OCI-LY7 (cell line): ENCODE results near the gene KLHDC10. TPM values are rescaled to one million over a fixed set of nuclear protein-coding genes. Genes with fewer than 3 reads are reported as not detected.
"Not testable (repeated sequence)": the region's sequence is repeated elsewhere in the genome, so short reads cannot be mapped to it uniquely, and the experiment has no call there.

ENCODE experiments used
- BruUV-seq: library from RNA; stranded (reverse); fragments of 400-500 nt; replicated peaks from 2 replicates; lab custom pipeline; 2021; lab: Mats Ljungman, UMichigan
- CTCF ChIA-PET: fragments of 300-600 bp; sonication (Branson Sonifier 250); formaldehyde crosslinking; loops from one replicate; lab custom pipeline; 2022; ENCODE audit warnings: antibody characterized with exemption; ENCODE audit not compliant: unreplicated experiment; lab: Charles Lee
- POLR2A ChIA-PET: fragments of 300-600 bp; sonication (Branson Sonifier 250); formaldehyde crosslinking; loops from one replicate; lab custom pipeline; 2022; ENCODE audit warnings: antibody characterized with exemption; lab: Charles Lee
- DNase-seq: peaks from one replicate; pipeline ENCODE4 v3.0.0-alpha.2; 2015; ENCODE audit warnings: low spot score
- H2AFZ ChIP-seq: fragments of 200-600 bp; sonication (generic), shearing (Covaris generic); 2 replicates; pipeline ENCODE4 v1.6.1; 2014; ENCODE audit warnings: mild to moderate bottlenecking, antibody characterized with exemption, low read length, moderate library complexity
- H3K27ac ChIP-seq: fragments of 200-600 bp; sonication (generic); 2 replicates; pipeline ENCODE4 v1.5.1; 2014; ENCODE audit warnings: mixed run types, low read depth, mild to moderate bottlenecking, moderate library complexity, low read length, inconsistent platforms; ENCODE audit not compliant: poor library complexity, severe bottlenecking
- H3K36me3 ChIP-seq: fragments of 200-600 bp; sonication (generic); 2 replicates; pipeline ENCODE4 v1.6.1; 2014; ENCODE audit warnings: mild to moderate bottlenecking, antibody characterized with exemption, low read length, moderate library complexity, mixed read lengths; ENCODE audit not compliant: insufficient read depth
- H3K4me1 ChIP-seq: fragments of 200-600 bp; sonication (generic); 2 replicates; pipeline ENCODE4 v1.5.1; 2014; ENCODE audit warnings: mild to moderate bottlenecking, low read length; ENCODE audit not compliant: insufficient read depth, poor library complexity, severe bottlenecking
- H3K4me2 ChIP-seq: fragments of 200-600 bp; sonication (generic); 2 replicates; pipeline ENCODE4 v1.6.1; 2014; ENCODE audit warnings: mild to moderate bottlenecking, low read length
- H3K4me3 ChIP-seq: fragments of 200-600 bp; sonication (generic); 2 replicates; pipeline ENCODE4 v1.5.1; 2014; ENCODE audit warnings: mild to moderate bottlenecking, low read depth, low read length; ENCODE audit not compliant: poor library complexity, severe bottlenecking
- H3K79me2 ChIP-seq: fragments of 200-600 bp; sonication (generic); 2 replicates; pipeline ENCODE4 v1.6.1; 2016; ENCODE audit warnings: low read depth, mild to moderate bottlenecking, low read length, moderate library complexity, mixed read lengths; ENCODE audit not compliant: insufficient read depth
- H3K9me2 ChIP-seq: fragments of 200-600 bp; sonication (generic); 2 replicates; pipeline ENCODE4 v1.6.1; 2016; ENCODE audit warnings: mild to moderate bottlenecking, low read length, mixed read lengths; ENCODE audit not compliant: insufficient read depth
- H3K9me3 ChIP-seq: fragments of 200-600 bp; sonication (generic); 2 replicates; pipeline ENCODE4 v1.6.1; 2014; ENCODE audit warnings: mild to moderate bottlenecking, mixed run types, low read length, mixed read lengths
- H4K20me1 ChIP-seq: fragments of 200-600 bp; sonication (generic); 2 replicates; pipeline ENCODE4 v1.6.1; 2014; ENCODE audit warnings: mild to moderate bottlenecking, antibody characterized with exemption, low read length, moderate library complexity, mixed read lengths; ENCODE audit not compliant: insufficient read depth
- CTCF ChIP-seq: fragments of 200-600 bp; sonication (generic); conservative IDR thresholded peaks from 2 replicates; pipeline ENCODE4 v1.5.1; 2014; ENCODE audit warnings: mild to moderate bottlenecking, antibody characterized with exemption, low read length, moderate library complexity, mixed read lengths
- EZH2phosphoT487 ChIP-seq: fragments of 200-600 bp; sonication (generic); IDR thresholded peaks from 2 replicates; pipeline ENCODE4 v1.6.1; 2018; ENCODE audit warnings: low read depth, borderline replicate concordance, mild to moderate bottlenecking, mixed run types, antibody characterized with exemption, low read length, moderate library complexity, mixed read lengths
- intact Hi-C: fragments of 100-400 bp; cut with micrococcal nuclease; formaldehyde crosslinking; loops from one replicate; pipeline ENCODE4 v1.10.0; 2022; ENCODE audit not compliant: unreplicated experiment
- total RNA-seq, 2 experiments: library from RNA; depleted of rRNA in 1 of 2; stranded (reverse); fragments of >200 nt in 1 of 2; shearing (Covaris generic) in 1 of 2; gene quantifications; 2 replicates each; pipeline ENCODE4 v1.2.3, GENCODE V29; 2014 to 2022

KLHDC10 gene
- total RNA-seq, 2 experiments from 2014 or later = 15.9 to 21.2 TPM

GRCh38 chr7:130047831-130048230, 22.5 kb upstream of the KLHDC10 start:
- peaks cover 41% of the 10 kb centered on the region for H3K36me3 ChIP-seq
- CTCF ChIA-PET = no interaction called here
- H3K79me2 ChIP-seq = peaks cover 19% of the 10 kb centered on the region
- no peak for TF ChIP-seq EZH2phosphoT487
- H3K9me2 ChIP-seq = no peaks in the 10 kb centered on the region
- no peak overlapping the region for H3K4me3 ChIP-seq
- DNase-seq = no peak
- no peaks in the 10 kb centered on the region for H4K20me1 ChIP-seq
- POLR2A ChIA-PET = interaction anchor here (0.6 to 0.7 kb wide), 2 partner anchors 12 to 942 kb away, joined by 3 read pairs; no protein-coding TSS in a partner anchor
- H3K9me3 ChIP-seq = no peaks in the 10 kb centered on the region
- H3K4me1 ChIP-seq = peaks cover 12% of the 10 kb centered on the region
- no peak overlapping the region for H3K4me2 ChIP-seq
- no TSS peak for BruUV-seq
- intact Hi-C loops = no loop called here
- H3K27ac ChIP-seq = no peak overlapping the region
- H2AFZ ChIP-seq = no peak overlapping the region

- H3K9me3 ChIP-seq = no peaks in the 10 kb centered on the region
- H3K4me3 ChIP-seq = no peak overlapping the region
- H4K20me1 ChIP-seq = no peaks in the 10 kb centered on the region
- BruUV-seq = no TSS peak
- DNase-seq = no peak
- peaks cover 19% of the 10 kb centered on the region for H3K79me2 ChIP-seq
- H3K4me2 ChIP-seq = no peak overlapping the region
- no peak overlapping the region for H3K27ac ChIP-seq
- ChIA-PET CTCF (no interaction called here), POLR2A (interaction anchor here (0.6 to 0.7 kb wide), 2 partner anchors 258 to 500 kb away, joined by 3 to 5 read pairs; no protein-coding TSS in a partner anchor)
- H3K36me3 ChIP-seq = peaks cover 31% of the 10 kb centered on the region
- H3K9me2 ChIP-seq = no peaks in the 10 kb centered on the region
- TF ChIP-seq EZH2phosphoT487 (no peak), CTCF (no peak)
- H3K4me1 ChIP-seq = peaks cover 13% of the 10 kb centered on the region
- no peak overlapping the region for H2AFZ ChIP-seq
- intact Hi-C loops = no loop called here
Observed at GRCh38 chr7:130048906-130049305, 21.4 kb upstream of the KLHDC10 start.

GRCh38 chr7:130052250-130052649, 18.1 kb upstream of the KLHDC10 start:
- intact Hi-C loops = loop anchor here (10.0 kb wide), 1 partner anchor 1707 kb away; the partner anchor contains the start of gene RBM28

GRCh38 chr7:130055198-130055597, 15.1 kb upstream of the KLHDC10 start:
- H3K4me2 ChIP-seq, H3K9me3 ChIP-seq, H3K27ac ChIP-seq, H2AFZ ChIP-seq, BruUV-seq, H3K36me3 ChIP-seq, H3K79me2 ChIP-seq, H3K9me2 ChIP-seq, H4K20me1 ChIP-seq, DNase-seq, CTCF ChIA-PET, H3K4me3 ChIP-seq, POLR2A ChIA-PET: not testable (repeated sequence)
- peaks cover 23% of the 10 kb centered on the region for H3K4me1 ChIP-seq
- intact Hi-C loops = loop anchor here (10.0 kb wide), 1 partner anchor 1710 kb away; the partner anchor contains the start of gene RBM28

More at GRCh38 chr7:130052250-130052649, 18.1 kb upstream of the KLHDC10 start:
- peaks cover 11% of the 10 kb centered on the region for H3K36me3 ChIP-seq
- H3K9me3 ChIP-seq, BruUV-seq, H3K9me2 ChIP-seq, H2AFZ ChIP-seq, H3K4me2 ChIP-seq, H3K27ac ChIP-seq, H3K4me3 ChIP-seq, CTCF ChIA-PET, DNase-seq, H4K20me1 ChIP-seq: not testable (repeated sequence)
- peaks cover 19% of the 10 kb centered on the region for H3K79me2 ChIP-seq
- H3K4me1 ChIP-seq = peaks cover 18% of the 10 kb centered on the region
- POLR2A ChIA-PET = interaction anchor here (0.6 to 1.4 kb wide), 3 partner anchors 9 to 63 kb away, joined by 3 to 6 read pairs (median 5); partner anchors contain the start of gene KLHDC10
